ENCODE results near the gene CCBE1. TPM values are rescaled to one million over a fixed set of nuclear protein-coding genes. Genes with fewer than 3 reads are reported as not detected.
"Not testable (repeated sequence)": the region's sequence is repeated elsewhere in the genome, so short reads cannot be mapped to it uniquely, and the experiment has no call there.

Gene CCBE1
- polyA plus RNA-seq, 1 donor from 2014 or later, result 0.19 TPM

- Histone ChIP-seq H4K20me1 (ENCODE audit: insufficient read depth) (no peaks in the 10 kb centered on the region), H3K9me3 (ENCODE audit: low read length) (no peaks in the 10 kb centered on the region), H3K9me2 (ENCODE audit: insufficient read depth, low read length) (no peaks in the 10 kb centered on the region), H2AFZ (ENCODE audit: low read depth, low read length) (no peak overlapping the region), H3K79me2 (replicated peaks; ENCODE audit: insufficient read depth, low read length) (no peaks in the 10 kb centered on the region), H3K9ac (ENCODE audit: low read length) (no peak overlapping the region), H3K4me3 (ENCODE audit: low read length) (no peak overlapping the region), H3K4me2 (ENCODE audit: low read length) (no peak overlapping the region), H3K27ac (ENCODE audit: low read length) (no peak overlapping the region), H3K27me3 (ENCODE audit: insufficient read depth, low read depth, low read length) (no peaks in the 10 kb centered on the region), H3K36me3 (ENCODE audit: insufficient read depth, low read length) (no peaks in the 10 kb centered on the region), H3F3A (ENCODE audit: insufficient read depth, low read length, poor library complexity, severe bottlenecking) (no peaks in the 10 kb centered on the region)
- TF ChIP-seq EP300 (conservative IDR thresholded peaks at IDR 0.05; ENCODE audit: poor library complexity, severe bottlenecking) (no peak), EZH2 (IDR thresholded peaks at IDR 0.05; ENCODE audit: borderline replicate concordance, insufficient read depth, low read length, poor library complexity, severe bottlenecking) (no peak), RAD21 (conservative IDR thresholded peaks at IDR 0.05) (no peak), MXI1 (conservative IDR thresholded peaks at IDR 0.05; ENCODE audit: poor library complexity, severe bottlenecking) (no peak), SMC3 (conservative IDR thresholded peaks at IDR 0.05; ENCODE audit: poor library complexity) (no peak), TAF1 (IDR thresholded peaks at IDR 0.05; ENCODE audit: low read depth) (no peak), POLR2AphosphoS5 (IDR thresholded peaks at IDR 0.05) (no peak)
- TF ChIP-seq, protein P1, sequence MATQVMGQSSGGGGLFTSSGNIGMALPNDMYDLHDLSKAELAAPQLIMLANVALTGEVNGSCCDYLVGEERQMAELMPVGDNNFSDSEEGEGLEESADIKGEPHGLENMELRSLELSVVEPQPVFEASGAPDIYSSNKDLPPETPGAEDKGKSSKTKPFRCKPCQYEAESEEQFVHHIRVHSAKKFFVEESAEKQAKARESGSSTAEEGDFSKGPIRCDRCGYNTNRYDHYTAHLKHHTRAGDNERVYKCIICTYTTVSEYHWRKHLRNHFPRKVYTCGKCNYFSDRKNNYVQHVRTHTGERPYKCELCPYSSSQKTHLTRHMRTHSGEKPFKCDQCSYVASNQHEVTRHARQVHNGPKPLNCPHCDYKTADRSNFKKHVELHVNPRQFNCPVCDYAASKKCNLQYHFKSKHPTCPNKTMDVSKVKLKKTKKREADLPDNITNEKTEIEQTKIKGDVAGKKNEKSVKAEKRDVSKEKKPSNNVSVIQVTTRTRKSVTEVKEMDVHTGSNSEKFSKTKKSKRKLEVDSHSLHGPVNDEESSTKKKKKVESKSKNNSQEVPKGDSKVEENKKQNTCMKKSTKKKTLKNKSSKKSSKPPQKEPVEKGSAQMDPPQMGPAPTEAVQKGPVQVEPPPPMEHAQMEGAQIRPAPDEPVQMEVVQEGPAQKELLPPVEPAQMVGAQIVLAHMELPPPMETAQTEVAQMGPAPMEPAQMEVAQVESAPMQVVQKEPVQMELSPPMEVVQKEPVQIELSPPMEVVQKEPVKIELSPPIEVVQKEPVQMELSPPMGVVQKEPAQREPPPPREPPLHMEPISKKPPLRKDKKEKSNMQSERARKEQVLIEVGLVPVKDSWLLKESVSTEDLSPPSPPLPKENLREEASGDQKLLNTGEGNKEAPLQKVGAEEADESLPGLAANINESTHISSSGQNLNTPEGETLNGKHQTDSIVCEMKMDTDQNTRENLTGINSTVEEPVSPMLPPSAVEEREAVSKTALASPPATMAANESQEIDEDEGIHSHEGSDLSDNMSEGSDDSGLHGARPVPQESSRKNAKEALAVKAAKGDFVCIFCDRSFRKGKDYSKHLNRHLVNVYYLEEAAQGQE (IDR thresholded peaks at IDR 0.05; ENCODE audit: borderline replicate concordance), result no peak
- TF ChIP-seq, protein P2, sequence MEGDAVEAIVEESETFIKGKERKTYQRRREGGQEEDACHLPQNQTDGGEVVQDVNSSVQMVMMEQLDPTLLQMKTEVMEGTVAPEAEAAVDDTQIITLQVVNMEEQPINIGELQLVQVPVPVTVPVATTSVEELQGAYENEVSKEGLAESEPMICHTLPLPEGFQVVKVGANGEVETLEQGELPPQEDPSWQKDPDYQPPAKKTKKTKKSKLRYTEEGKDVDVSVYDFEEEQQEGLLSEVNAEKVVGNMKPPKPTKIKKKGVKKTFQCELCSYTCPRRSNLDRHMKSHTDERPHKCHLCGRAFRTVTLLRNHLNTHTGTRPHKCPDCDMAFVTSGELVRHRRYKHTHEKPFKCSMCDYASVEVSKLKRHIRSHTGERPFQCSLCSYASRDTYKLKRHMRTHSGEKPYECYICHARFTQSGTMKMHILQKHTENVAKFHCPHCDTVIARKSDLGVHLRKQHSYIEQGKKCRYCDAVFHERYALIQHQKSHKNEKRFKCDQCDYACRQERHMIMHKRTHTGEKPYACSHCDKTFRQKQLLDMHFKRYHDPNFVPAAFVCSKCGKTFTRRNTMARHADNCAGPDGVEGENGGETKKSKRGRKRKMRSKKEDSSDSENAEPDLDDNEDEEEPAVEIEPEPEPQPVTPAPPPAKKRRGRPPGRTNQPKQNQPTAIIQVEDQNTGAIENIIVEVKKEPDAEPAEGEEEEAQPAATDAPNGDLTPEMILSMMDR (IDR thresholded peaks at IDR 0.05; ENCODE audit: poor library complexity, severe bottlenecking), result no peak
Observed at GRCh38 chr18:59740141-59740540, 42.9 kb upstream of the CCBE1 start.

GRCh38 chr18:59737776-59738300, 40.6 kb upstream of the CCBE1 start:
- no peak for TF ChIP-seq MXI1 (conservative IDR thresholded peaks at IDR 0.05; ENCODE audit: poor library complexity, severe bottlenecking)
- TF ChIP-seq, protein P2 (IDR thresholded peaks at IDR 0.05; ENCODE audit: poor library complexity, severe bottlenecking), result no peak
- no peak for TF ChIP-seq POLR2AphosphoS5 (IDR thresholded peaks at IDR 0.05)
- H3K9me3 ChIP-seq (ENCODE audit: low read length), result no peaks in the 10 kb centered on the region
- H3K27me3 ChIP-seq (ENCODE audit: insufficient read depth, low read depth, low read length), result no peaks in the 10 kb centered on the region
- H3K27ac ChIP-seq (ENCODE audit: low read length), result no peak overlapping the region
- no peak overlapping the region for H2AFZ ChIP-seq (ENCODE audit: low read depth, low read length)
- no peaks in the 10 kb centered on the region for H3F3A ChIP-seq (ENCODE audit: insufficient read depth, low read length, poor library complexity, severe bottlenecking)
- H3K4me3 ChIP-seq (ENCODE audit: low read length), result no peak overlapping the region
- no peak overlapping the region for H3K9ac ChIP-seq (ENCODE audit: low read length)
- H3K9me2 ChIP-seq (ENCODE audit: insufficient read depth, low read length), result no peaks in the 10 kb centered on the region
- H3K4me2 ChIP-seq (ENCODE audit: low read length), result no peak overlapping the region
- H3K36me3 ChIP-seq (ENCODE audit: insufficient read depth, low read length), result no peaks in the 10 kb centered on the region
- H3K79me2 ChIP-seq (replicated peaks; ENCODE audit: insufficient read depth, low read length), result no peaks in the 10 kb centered on the region
- no peaks in the 10 kb centered on the region for H4K20me1 ChIP-seq (ENCODE audit: insufficient read depth)

- not testable (repeated sequence) for H3K27me3 ChIP-seq (ENCODE audit: insufficient read depth, low read depth, low read length); H3K4me2 ChIP-seq (ENCODE audit: low read length); H3K9ac ChIP-seq (ENCODE audit: low read length); H3F3A ChIP-seq (ENCODE audit: insufficient read depth, low read length, poor library complexity, severe bottlenecking); H3K27ac ChIP-seq (ENCODE audit: low read length); H3K9me3 ChIP-seq (ENCODE audit: low read length); H3K79me2 ChIP-seq (replicated peaks; ENCODE audit: insufficient read depth, low read length); H3K4me3 ChIP-seq (ENCODE audit: low read length); H3K9me2 ChIP-seq (ENCODE audit: insufficient read depth, low read length); H3K36me3 ChIP-seq (ENCODE audit: insufficient read depth, low read length); H4K20me1 ChIP-seq (ENCODE audit: insufficient read depth); H2AFZ ChIP-seq (ENCODE audit: low read depth, low read length)
Observed at GRCh38 chr18:59737335-59737734, 40.1 kb upstream of the CCBE1 start.
